GM18861 (cell line): ENCODE results near the gene RWDD4.
A peak's percentile ranks its signal among the peaks of the same experiment; 100 is the strongest.

Experiments
- ATAC-seq: cut with Tn5 transposase; IDR thresholded peaks from one replicate; pipeline ENCODE4 v1.9.1; 2021; ENCODE audit not compliant: unreplicated experiment

The RWDD4 gene

DNA sequence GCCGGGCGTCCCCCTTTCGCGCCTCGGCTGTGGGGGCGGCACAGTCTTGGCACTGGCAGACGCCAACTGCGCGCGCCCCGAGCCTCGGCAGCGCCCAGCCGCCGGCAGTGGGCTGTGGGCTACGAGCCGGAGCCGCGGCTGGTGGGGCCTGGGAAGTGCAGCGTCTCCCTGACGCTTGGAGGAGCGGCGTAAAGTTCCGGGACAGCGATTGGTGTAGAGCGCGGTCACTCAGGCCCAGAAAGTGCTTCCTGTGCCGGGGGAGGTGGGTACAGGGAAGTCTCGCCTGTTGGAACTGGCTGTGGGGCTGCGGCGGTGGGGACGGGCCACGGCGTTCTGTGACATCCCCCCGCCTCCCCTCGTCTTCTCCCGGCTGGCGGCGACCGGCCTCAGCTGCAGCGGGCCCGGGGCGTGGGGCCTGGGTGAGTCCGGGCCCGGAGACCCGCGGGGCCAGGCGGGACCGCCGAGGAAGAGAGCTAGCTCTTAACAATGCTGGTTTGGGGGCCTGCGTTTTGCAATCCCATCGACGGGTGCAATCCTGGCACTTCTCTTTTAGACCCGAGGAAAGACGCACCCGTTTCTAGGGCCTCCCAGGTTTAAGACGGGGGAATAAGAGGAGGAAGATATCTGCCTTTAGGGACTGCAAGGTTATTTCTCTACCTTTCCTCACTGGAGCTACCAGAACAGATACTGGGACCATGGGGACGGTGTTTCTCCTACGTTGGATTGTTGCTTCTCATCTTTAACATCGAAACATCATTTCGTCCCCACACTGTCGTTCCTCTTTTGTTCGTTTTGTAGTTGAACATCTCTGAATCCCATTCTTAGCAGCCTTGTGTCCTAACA is at the start of gene RWDD4, which contains the start of gene TRAPPC11:
TSS of gene RWDD4 (minus strand) at position 157 of the 843 bp plus-strand sequence. CDS start 233 bp downstream, outside the sequence.
TSS of gene TRAPPC11 (plus strand) at position 265 of the 843 bp plus-strand sequence. CDS start 4,575 bp downstream, outside the sequence.
- peak; percentile 99 for ATAC-seq

DNA sequence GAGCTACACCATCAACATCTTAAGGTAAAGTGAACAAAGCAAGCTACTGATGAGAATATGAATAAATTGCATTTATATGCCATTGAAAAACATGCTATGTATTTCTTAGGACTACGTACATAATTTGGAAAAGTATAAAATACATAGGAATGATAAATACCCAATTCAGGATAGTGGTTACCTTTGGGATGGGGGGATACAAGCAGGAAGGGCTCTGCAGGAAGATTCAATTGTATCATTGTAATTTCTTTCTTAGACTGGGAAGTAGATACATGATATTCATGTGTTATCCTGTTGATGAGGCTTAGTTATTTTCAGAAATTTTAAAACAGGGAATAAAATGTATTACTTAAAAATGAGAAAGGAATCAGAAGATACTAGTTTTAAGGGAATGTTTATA is 43.5 kb upstream of the RWDD4 start:
- no peak for ATAC-seq

GRCh38 chr4:183700407-183700806 is 41.4 kb upstream of the RWDD4 start:
- no peak for ATAC-seq

DNA sequence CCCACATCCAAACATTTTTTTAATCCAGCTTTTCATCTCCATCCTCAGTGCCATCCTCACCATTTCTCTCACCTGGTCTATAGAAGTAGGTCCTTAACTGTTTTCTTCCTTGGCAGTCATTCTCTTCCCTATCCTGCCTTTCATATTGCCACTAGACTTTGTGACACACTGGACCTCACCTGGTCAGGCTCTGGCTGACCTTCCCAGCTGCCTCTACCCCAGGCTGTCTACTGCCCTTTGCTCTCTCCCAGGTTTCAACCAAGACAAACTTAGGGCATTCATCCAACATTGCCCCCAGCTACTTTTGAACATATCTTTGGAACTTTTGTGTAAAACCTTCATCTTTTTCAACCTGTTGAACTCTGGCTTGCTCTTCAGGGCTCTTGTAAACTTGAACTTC is 39.9 kb upstream of the RWDD4 start:
- no peak for ATAC-seq

GRCh38 chr4:183691897-183692296 is 32.9 kb upstream of the RWDD4 start:
- no peak for ATAC-seq

DNA sequence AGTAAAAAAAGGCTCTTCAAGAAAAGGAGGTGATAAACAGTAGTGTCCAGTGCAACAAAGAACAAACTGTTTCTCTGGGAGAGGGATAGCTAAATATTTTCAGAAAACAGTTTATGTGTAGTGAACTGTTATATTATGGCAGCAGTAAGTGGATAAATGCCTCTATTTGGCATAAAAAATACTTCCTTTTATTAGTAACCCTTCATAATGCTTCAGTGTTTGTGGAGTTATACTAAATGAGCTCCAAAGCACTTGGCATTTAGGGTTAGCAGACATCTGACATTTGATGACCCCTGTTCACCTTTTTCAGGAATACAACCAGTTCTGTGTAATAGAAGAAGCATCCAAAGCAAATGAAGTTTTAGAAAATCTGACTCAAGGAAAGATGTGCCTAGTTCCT is 32.0 kb upstream of the RWDD4 start:
- no peak for ATAC-seq

DNA sequence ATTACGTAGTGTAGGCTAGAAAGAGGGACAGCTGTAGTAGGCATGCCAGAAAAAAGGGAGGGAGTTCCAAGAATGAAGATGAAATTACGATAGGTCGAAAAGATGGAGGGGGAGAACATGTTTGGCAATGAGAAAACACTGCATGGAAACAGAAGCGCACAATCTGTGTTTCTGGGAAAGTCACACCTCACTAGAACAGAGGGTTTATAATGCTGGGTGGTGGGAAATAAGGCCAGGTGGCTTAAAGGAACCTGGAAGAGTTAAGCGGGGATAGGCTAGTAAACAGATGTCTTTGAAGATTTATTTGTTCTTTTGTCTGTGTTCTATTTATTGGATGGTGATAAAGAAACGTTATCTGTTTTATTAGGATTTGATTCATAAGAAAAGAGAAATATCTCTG is 29.2 kb upstream of the RWDD4 start:
- ATAC-seq, result no peak

DNA sequence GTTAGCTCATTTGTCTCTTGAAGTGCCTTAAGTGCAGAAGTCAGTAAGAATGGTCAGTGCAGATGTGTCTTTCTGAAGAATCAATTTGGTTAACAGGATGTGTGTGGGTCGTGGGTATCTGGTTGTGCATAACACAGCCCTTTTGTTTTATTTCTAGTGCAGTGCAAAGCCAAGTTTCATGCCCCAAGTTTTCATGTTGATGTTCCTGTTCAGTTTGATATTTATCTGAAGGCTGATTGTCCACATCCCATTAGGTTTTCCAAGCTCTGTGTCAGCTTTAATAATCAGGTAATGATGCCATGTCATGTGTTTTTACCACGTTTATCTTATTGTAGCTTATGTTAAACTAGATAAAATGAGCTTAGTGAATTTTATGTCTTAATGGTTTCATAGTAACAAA is 27.5 kb upstream of the RWDD4 start:
- no peak for ATAC-seq

DNA sequence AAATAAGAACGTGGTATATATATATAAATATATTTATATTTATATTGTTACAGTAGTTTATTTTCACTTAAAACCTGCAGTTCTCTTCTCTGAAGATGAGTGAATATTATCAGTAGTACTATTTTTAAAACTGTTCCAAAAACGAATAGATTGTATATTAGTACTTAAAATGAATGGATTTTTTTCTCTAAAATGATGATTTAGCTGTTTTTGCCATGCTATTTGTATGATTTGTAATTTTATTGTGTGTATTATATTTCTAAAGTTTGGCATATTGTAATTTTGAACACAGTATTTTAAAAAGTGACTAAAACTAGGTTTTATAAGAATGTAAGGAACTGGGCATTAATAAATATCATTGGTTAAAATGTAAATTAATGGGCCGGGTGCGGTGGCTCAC is 22.1 kb upstream of the RWDD4 start:
- ATAC-seq, result no peak

GRCh38 chr4:183675625-183676024 is 16.6 kb upstream of the RWDD4 start:
- ATAC-seq, result no peak

DNA sequence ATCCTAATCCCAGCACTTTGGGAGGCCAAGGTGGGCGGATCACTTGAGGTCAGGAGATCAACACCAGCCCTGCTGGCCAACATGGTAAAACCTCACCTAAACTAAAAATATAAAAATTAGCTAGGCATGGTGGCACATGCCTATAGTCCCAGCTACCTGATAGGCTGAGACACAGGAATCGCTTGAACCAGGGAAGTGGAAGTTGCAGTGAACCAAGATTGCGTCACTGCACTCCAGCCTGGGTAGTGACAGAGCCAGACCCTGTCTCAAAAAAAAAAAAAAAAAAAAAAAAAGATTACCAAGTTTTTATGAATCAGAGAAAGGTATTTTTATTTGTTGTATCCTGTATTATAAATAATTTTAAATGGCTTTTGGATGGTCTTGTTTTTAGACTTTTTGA is 15.2 kb upstream of the RWDD4 start:
- no peak for ATAC-seq

GRCh38 chr4:183670960-183671555 is 12.1 kb upstream of the RWDD4 start:
- ATAC-seq, result no peak

DNA sequence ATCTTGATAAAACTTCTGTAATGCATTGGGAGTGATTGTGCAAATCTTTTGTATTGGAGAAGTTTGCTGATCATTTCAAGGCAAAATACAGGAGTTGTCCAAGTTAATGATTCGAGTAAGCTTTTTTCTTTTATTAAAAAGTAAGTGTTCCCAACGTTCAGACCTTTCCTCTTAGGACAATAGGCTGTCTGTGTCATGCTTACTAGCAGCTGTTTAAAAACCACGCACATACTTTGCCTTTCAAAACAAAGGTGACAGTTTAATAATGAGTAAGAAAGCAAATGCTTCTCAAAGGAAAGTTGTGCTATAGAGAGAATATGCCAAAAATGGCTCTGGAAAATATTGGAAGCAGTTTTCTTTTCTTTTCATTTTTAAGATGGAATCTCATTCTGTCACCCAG is 11.3 kb upstream of the RWDD4 start:
- no peak for ATAC-seq

DNA sequence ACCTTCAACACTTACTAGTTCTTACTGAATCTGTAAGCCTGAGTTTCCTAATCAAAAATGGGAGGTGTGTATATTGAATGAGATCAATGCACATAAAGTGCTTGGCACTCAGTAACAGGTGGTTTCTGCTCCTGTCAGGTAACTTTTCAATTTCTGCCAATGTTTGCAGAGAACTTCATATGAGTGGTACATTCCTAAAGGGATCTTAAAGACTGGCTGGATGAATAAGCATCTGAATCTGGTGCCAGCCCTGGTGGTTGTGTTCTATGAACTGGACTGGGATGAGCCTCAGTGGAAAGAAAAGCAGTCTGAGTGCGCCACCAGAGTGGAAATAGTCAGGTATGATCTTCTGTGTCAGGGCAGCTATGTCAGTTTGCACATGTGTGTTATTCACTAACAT is 7.1 kb upstream of the RWDD4 start:
- ATAC-seq, result no peak

- no peak for ATAC-seq
Observed at GRCh38 chr4:183659872-183660242, 872 bp upstream of the RWDD4 start.

GRCh38 chr4:183658362-183659028 is 490 bp downstream of the RWDD4 start:
- ATAC-seq, result no peak

GRCh38 chr4:183657564-183657963 is 1.4 kb downstream of the RWDD4 start:
- no peak for ATAC-seq

DNA sequence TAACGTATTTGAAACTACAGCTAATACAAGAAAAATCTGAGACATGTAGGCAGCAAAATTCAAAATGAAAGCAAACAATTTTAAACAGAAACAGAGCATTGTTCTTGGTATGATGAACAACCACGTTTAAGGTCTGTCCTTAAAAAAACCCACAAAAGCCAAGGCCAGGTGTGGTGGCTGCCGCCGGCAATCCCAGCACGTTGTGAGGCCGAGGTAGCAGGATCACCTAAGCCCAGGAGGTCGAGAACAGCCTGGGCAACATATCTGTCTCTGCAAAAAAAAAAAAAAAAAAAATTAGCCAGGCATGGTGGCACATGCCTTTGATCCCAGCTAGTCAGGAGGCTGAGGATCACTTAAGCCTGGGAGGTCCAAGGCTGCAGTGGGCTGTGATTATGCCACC is 13.7 kb downstream of the RWDD4 start:
- ATAC-seq, result no peak

DNA sequence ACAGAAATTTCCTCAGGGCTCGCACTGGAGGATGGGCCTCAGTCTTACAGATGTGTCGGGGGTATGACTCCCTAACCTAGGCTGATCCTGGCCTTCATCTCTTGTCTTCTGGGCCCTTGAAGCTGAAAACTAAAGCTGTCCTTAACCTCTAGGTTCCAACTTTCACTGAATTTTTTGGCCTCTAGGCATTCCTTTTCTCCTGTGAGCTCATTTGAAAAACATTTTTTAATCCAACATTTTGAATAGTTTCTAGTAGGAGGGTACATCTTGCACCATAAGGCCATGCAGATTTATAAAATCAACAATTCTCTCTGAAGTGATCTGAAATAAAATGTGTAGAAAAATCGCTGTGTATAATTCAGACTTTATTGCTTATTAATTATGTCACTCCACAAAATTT is 19.7 kb downstream of the RWDD4 start:
- ATAC-seq, result no peak

DNA sequence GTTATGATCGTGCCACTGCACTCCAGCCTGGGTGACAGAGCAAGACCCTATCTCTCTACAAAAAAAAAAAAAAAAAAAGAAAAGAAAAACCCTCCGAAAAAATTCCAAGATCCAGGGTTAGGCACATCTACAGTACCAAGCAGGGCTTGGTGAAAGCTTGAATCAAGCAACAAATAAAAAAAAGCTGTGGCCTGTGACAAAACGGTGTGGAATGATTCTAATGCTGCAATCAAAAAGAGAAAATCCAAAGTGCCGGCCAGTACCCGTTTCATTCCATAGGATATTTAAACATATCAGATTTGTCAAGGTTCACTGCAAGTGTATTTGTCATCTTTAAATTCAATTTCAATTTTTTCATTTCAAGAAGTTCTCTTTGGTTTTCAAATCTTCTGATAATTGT is 20.5 kb downstream of the RWDD4 start:
- ATAC-seq, result no peak

- ATAC-seq, result no peak
Observed at GRCh38 chr4:183637461-183637860, 21.5 kb downstream of the RWDD4 start.

DNA sequence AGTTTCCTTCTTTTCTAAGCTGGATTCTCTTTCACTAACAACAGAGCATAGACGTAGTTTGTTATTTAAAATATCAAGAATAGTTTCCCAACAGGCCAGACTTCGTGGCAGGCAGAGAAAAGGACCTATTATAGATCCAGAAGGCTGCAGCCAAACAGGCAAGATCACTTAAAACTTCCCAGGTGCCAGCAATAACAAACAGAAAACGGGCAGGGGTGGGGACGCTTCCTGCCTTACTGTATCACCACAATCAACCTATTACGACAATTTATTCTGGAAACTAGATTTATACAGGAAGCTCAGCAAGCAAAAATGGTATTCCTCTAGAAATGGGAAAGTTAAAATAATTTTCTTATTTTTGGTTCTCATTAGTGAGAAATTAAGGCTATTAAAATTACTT is 22.1 kb downstream of the RWDD4 start:
- no peak for ATAC-seq
